Measurements from ENCODE around the gene SNN. TPM values are rescaled to one million over a fixed set of nuclear protein-coding genes. Genes with fewer than 3 reads are reported as not detected.

Gene SNN
- polyA plus RNA-seq, 1 experiment = 7.5 TPM

DNA sequence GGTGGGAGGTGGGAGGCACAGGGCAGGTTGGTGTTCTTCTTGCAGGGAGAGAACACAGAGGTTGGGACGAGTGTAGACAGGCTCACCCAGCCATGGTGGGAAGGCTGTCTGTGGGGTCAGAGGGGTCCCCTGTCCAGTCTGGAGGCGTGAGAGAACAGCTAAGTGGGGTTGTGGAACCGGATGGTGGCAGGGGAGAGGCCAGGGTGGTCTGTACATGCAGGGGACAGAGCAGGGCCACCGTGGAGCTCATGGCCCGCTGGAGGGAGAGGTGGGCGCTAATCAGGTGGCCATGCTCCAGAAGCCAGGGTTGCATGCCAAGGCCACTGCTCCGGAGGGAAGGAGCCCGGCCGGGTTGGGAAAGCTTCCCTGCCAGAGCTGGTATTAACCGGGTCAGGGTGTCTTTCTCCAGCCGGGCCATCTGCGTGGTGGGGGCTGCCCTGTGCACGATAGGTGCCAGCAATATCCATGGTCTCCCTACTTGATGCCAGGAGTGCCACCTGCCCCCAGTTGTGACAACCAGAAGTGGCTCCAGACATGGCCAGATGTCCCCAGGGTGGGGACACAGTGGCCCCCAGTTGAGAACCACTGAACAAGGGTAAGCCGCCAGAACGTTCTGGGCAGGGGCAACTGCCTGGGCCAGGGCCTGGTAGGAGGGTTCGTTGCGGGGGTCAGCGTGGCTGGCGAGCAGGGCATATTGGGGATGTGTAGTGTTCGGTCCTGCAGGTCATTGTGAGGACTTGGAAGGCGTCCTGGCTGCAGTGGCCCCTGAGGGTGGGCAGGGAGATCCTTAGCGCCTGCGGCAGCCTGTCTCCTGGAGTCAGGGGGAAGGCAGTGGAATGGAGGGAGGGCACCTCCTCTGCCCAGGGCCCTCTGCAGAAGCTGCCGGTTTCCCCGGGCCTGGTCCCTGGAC, 5.1 kb downstream of the SNN start:
- TF ChIP-seq, protein P1, sequence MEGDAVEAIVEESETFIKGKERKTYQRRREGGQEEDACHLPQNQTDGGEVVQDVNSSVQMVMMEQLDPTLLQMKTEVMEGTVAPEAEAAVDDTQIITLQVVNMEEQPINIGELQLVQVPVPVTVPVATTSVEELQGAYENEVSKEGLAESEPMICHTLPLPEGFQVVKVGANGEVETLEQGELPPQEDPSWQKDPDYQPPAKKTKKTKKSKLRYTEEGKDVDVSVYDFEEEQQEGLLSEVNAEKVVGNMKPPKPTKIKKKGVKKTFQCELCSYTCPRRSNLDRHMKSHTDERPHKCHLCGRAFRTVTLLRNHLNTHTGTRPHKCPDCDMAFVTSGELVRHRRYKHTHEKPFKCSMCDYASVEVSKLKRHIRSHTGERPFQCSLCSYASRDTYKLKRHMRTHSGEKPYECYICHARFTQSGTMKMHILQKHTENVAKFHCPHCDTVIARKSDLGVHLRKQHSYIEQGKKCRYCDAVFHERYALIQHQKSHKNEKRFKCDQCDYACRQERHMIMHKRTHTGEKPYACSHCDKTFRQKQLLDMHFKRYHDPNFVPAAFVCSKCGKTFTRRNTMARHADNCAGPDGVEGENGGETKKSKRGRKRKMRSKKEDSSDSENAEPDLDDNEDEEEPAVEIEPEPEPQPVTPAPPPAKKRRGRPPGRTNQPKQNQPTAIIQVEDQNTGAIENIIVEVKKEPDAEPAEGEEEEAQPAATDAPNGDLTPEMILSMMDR (IDR thresholded peaks at IDR 0.05; ENCODE audit: insufficient read depth, low read depth, low read length) = no peak
- Histone ChIP-seq H3K4me3 (ENCODE audit: low read depth, low read length) (no peak overlapping the region), H3K36me3 (ENCODE audit: control insufficient read depth, insufficient read depth, low read length) (peaks cover 8% of the 10 kb centered on the region), H3K27me3 (ENCODE audit: control insufficient read depth, insufficient read depth, low read length) (no peaks in the 10 kb centered on the region)
- CTCF ChIA-PET = interaction anchor here (0.7 kb wide), 1 partner anchor 265 kb away, joined by 4 read pairs; no protein-coding TSS in a partner anchor
- DNase-seq (ENCODE audit: low read depth) = no peak
- POLR2A ChIA-PET = no interaction called here

DNA sequence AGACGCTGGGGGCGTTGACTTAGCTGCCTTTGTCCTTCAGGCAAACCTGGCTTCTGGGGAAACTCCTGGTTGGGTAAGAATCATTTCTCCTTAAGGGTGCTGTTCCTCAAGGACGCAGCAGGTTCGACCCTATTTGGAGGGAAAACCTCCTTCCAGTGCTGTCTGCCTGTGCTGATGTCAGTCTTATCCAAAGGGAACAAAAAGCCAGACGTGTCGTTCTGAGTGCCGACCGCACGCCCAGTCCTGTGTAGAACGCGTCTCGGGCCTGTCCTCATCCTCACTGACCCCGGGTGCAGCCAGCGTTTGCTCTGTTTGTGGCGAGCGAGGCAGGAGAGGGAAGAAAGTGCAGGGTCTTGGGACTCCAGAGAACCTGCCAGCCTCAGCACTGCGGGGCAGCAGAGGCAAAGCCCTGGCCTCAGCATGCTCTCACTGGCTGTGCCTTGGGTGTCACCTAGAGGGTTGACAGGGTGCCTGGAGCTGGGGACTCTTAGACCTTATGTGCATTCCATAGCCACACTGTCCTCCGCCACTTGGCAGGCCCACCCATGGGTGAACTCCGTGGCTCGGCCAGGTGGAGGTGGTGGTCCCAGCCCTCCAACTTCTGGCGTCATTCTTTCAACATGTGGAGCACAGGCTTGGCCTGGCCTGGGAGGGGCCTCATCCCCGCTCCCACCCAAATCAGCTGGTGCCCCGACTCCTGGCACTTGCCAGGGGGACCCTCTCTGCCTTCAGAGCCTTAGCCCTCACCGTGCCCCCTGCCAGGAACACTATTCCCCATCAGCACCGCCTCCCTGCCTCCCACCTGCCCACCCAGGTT, 6.0 kb downstream of the SNN start:
- peaks cover 9% of the 10 kb centered on the region for H3K36me3 ChIP-seq (ENCODE audit: control insufficient read depth, insufficient read depth, low read length)
- POLR2A ChIA-PET = no interaction called here
- H3K4me3 ChIP-seq (ENCODE audit: low read depth, low read length) = no peak overlapping the region
- no peaks in the 10 kb centered on the region for H3K27me3 ChIP-seq (ENCODE audit: control insufficient read depth, insufficient read depth, low read length)
- TF ChIP-seq, protein P1 (IDR thresholded peaks at IDR 0.05; ENCODE audit: insufficient read depth, low read depth, low read length) = no peak
- no peak for DNase-seq (ENCODE audit: low read depth)
- CTCF ChIA-PET = interaction anchor here (0.7 kb wide), 1 partner anchor 266 kb away, joined by 4 read pairs; no protein-coding TSS in a partner anchor

DNA sequence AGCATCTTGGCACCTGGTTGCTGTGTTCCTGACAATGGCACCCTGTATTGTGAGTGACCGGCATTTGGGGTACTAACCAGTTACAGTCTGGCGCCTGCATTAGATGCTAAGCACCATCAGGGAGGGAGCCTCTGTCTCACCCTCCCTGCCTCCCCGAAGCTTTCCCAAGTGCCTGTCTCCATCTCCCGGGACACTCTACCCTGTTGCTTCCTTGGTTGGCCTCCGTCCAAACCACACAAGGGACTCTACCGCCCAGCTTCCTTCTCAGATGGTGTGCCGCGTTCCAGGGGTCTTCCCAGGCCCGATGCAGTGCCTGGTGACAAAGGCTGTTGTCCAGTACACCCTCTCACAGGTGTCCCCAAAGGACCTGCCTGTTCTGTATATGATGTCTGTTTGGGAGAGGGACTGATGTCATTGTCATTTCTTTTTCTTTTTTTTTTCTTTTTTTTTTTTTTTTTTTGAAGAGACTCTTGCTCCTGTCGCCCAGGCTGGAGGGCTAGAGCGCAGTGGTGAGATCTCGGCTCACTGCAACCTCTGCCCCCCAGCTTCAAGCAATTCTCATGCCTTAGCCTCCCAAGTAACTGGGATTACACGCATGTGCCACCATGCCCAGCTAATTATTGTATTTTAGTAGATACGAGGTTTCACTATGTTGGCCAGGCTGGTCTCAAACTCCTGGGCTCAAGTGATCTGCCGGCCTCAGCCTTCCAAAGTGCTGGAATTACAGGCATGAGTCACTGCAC, 6.7 kb downstream of the SNN start:
- Histone ChIP-seq H3K36me3 (ENCODE audit: control insufficient read depth, insufficient read depth, low read length) (peaks cover 14% of the 10 kb centered on the region), H3K4me3 (ENCODE audit: low read depth, low read length) (no peak overlapping the region), H3K27me3 (ENCODE audit: control insufficient read depth, insufficient read depth, low read length) (no peaks in the 10 kb centered on the region)
- POLR2A ChIA-PET = no interaction called here
- CTCF ChIA-PET = interaction anchor here (0.7 kb wide), 1 partner anchor 44 kb away, joined by 3 read pairs; no protein-coding TSS in a partner anchor
- TF ChIP-seq, protein P1 (IDR thresholded peaks at IDR 0.05; ENCODE audit: insufficient read depth, low read depth, low read length) = no peak
- no peak for DNase-seq (ENCODE audit: low read depth)

DNA sequence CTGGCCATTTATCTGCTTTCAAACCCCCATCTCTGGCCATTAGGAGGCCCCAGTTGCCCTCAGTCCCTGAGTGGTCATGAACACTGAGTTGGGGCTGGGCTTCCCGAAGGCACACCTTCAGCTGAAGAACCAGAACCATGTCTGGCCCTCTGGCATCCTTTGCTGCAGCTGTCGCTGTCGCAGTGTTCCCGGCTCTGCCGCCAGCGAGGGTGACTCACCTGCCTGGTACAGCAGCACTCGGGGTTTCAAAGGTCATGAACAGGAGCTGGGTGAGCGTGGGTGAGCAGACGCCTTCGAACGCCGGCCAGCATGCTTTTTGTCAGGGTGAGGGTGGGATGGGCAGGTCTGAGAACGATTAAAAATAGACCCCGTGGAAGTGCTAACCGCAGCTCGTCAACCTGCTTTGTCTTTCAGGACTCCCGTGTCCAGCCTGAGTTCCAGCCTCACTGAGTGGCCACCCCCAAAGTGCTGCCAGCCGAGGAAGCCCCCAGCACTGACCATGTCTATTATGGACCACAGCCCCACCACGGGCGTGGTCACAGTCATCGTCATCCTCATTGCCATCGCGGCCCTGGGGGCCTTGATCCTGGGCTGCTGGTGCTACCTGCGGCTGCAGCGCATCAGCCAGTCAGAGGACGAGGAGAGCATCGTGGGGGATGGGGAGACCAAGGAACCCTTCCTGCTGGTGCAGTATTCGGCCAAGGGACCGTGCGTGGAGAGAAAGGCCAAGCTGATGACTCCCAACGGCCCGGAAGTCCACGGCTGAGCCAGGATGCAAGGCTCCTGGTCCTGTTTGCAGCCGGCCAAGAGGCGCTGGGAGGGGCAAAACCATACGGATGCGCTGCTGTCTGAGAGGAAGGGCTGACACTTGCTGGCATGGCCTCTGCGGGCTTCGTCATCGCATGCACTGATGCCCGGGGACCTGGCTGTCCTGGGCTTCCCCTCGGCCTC, 7.6 kb downstream of the SNN start:
- Histone ChIP-seq H3K27me3 (ENCODE audit: control insufficient read depth, insufficient read depth, low read length) (no peaks in the 10 kb centered on the region), H3K36me3 (ENCODE audit: control insufficient read depth, insufficient read depth, low read length) (peaks cover 16% of the 10 kb centered on the region), H3K4me3 (ENCODE audit: low read depth, low read length) (no peak overlapping the region)
- DNase-seq (ENCODE audit: low read depth) = no peak
- TF ChIP-seq, protein P1 (IDR thresholded peaks at IDR 0.05; ENCODE audit: insufficient read depth, low read depth, low read length) = no peak
- ChIA-PET POLR2A (no interaction called here), CTCF (interaction anchor here (0.7 kb wide), 1 partner anchor 43 kb away, joined by 3 read pairs; no protein-coding TSS in a partner anchor)

All from BJ (cell line).